AG10803 (cell line): Measurements from ENCODE around the gene CTCFL.

Source experiments
- DNase-seq: peaks from one replicate; pipeline ENCODE4 v3.0.0; 2010; ENCODE audit warnings: low read depth
- H3K4me3 ChIP-seq: 2 replicates; pipeline ENCODE4 v1.5.1; 2011; ENCODE audit warnings: mild to moderate bottlenecking, low read length, control low read depth
- TF ChIP-seq, protein P1 (sequence below): conservative IDR thresholded peaks from 2 replicates; pipeline ENCODE4 v1.5.1; 2011; ENCODE audit warnings: mild to moderate bottlenecking, low read length, control low read depth, inconsistent platforms

Gene CTCFL

DNA sequence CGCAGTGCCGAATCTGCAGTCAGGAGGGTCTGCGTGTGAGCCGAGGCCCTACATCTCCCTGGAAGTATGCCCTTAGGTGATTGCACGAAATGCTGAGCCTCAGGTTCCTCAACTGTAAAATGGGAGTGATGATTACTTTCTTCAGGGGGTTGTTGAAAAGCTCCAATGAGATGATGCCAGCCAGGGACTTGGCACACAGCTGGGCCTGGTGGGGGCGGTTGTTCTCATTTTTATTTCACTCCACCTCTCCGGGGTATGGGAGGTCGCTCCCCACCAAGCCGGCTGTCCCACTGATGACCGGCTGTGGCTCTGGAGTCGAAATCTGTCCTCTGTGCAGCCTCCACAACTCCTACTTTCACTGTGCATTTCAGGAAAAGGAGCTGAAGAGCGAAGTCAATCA is 44.0 kb upstream of the CTCFL start:
- H3K4me3 ChIP-seq = no peak overlapping the region
- DNase-seq = no peak
- TF ChIP-seq, protein P1, sequence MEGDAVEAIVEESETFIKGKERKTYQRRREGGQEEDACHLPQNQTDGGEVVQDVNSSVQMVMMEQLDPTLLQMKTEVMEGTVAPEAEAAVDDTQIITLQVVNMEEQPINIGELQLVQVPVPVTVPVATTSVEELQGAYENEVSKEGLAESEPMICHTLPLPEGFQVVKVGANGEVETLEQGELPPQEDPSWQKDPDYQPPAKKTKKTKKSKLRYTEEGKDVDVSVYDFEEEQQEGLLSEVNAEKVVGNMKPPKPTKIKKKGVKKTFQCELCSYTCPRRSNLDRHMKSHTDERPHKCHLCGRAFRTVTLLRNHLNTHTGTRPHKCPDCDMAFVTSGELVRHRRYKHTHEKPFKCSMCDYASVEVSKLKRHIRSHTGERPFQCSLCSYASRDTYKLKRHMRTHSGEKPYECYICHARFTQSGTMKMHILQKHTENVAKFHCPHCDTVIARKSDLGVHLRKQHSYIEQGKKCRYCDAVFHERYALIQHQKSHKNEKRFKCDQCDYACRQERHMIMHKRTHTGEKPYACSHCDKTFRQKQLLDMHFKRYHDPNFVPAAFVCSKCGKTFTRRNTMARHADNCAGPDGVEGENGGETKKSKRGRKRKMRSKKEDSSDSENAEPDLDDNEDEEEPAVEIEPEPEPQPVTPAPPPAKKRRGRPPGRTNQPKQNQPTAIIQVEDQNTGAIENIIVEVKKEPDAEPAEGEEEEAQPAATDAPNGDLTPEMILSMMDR = no peak

DNA sequence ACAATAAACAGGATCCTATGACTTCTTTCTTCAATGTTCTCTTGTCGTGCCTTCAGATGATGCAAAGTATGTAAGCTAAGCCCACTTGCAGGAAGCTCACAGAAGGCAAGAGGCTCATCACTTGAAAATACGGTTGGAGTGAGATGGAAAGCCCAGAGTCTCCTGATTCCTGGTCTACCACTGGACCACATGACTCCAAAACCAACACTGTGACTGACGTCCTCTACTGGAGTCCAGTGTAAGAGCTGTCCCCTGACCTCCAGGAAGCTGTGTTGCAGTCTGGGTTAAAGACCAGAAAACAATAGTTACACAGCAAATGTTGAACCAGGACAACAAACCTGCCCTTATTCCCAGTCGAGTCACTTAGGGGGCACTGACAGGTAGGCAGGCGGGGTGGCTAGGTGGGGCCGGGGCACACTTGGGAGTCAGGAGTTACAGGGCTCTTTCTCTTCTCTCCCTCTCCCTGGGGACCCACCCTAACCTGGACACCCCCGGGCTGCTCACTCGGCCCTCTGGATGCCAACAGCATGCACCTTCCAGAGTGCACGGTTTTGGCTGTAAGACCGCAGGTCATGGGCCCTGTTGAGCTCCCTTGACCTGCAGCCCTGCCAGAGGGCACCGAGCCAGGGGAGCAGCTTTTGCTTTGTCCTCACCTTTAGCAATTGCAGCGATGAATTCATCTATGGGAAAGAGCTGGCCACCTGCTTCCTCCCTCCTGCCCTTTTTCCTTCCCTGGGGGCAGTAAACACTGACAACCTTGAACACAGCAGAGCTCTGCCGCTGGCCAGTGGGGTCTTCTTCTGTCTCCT is 43.4 kb upstream of the CTCFL start:
- DNase-seq = no peak
- H3K4me3 ChIP-seq = no peak overlapping the region
- TF ChIP-seq, protein P1 = no peak

DNA sequence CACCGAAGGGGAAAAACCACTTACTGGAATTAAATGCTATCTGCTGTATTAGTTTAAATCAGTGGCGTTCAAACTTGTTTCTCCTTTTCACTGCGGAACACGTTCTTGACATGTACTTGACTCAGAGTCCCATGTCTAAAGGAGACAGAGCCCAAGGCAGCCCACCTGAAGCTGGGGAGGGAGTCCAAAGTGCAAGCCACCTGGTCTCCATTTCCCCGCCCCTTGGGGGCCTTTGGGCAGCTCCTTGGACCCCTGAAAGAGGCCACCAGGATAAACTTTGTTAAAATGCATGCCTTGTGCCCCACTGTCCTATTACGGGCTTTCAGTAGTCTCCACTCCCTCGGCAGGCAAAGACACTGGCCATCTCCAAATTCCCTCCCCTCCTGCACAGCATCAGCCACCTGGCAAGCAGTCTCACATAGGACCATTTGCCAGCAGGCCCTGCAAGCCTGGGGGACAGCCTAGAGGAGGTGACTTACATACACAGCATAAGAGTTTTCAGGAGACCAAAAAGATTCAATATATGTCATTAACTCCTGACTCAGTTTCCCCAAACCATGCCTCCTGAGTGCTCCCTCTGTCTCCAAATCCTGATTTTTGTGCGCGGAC is 42.6 kb upstream of the CTCFL start:
- no peak overlapping the region for H3K4me3 ChIP-seq
- DNase-seq = no peak
- TF ChIP-seq, protein P1 = no peak

DNA sequence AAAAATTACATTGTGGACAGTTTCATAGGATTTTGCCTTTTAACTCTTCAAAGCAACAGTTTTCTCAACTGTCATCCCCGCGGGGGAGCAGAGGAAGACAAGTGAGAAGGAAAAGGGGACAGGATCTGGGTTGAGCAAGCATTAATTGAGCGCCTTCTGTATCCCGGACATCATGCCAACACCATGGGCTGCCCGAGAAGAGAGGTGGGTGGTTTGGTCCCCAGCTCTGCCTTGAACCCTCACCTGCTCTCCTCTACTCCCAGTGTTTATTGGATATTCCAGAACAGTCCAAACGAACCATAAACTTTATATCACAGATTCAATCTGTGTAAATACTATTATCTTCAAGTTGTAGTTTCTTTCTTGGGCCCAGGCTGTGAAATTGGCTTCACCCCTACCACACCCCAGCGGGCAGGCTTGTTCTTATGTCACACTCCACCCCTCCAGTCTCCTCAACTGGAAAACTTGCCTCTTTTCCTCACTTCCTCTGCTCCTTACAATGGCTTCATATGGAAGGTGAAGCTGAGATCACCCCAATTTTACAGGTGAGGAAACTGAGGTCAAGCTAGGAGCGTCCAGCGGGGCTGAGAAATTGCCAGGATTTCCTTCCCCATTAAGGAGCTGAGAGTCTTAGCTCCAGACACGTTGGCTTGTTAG is 42.0 kb upstream of the CTCFL start:
- TF ChIP-seq, protein P1 = no peak
- no peak for DNase-seq
- no peak overlapping the region for H3K4me3 ChIP-seq

DNA sequence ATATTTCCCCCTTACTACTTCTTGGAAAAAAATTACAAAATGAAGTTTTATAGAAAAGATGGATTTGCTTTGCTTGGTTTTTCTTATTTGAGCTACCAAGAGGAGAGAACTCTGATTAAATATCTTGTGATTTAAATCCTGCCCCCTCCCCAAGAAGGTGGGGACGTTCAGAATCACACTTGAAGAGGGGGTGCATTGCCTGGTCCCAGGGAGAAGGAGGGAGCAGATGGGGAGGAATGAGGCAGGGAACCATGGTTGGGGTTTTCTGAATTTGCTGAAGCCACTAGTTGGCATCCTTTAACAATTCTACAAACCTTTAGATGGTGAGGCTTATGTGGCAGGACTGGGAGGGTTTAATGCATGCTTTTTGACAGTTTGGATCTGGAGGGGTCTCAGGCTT is 41.5 kb upstream of the CTCFL start:
- DNase-seq = no peak
- H3K4me3 ChIP-seq = no peak overlapping the region
- TF ChIP-seq, protein P1 = no peak

GRCh38 chr20:57564951-57565642 is 40.2 kb upstream of the CTCFL start:
- TF ChIP-seq, protein P1 = no peak
- DNase-seq = no peak

More at GRCh38 chr20:57564951-57565642, 40.2 kb upstream of the CTCFL start:
- no peak overlapping the region for H3K4me3 ChIP-seq
